ENCODE data around the gene SETBP1.

SETBP1 gene

GRCh38 chr18:44841752-44842587, 161.3 kb downstream of the SETBP1 start:
- Histone ChIP-seq H3K9me3 (ENCODE audit: control insufficient read depth, insufficient read depth, low read length) (peaks cover 8% of the 10 kb centered on the region; the same call in 1 of the 2 replicates), H3K4me1 (ENCODE audit: control insufficient read depth, low read length) (peaks cover 42% of the 10 kb centered on the region), H3K4me2 (ENCODE audit: low read length) (no peak overlapping the region), H3K27ac (ENCODE audit: low read depth, low read length) (no peak overlapping the region), H3F3A (ENCODE audit: control insufficient read depth, insufficient read depth) (no peaks in the 10 kb centered on the region), H4K20me1 (ENCODE audit: control insufficient read depth, insufficient read depth, low read depth, low read length) (no peaks in the 10 kb centered on the region), H3K9me2 (replicated peaks; ENCODE audit: control insufficient read depth, low read length) (no peaks in the 10 kb centered on the region), H3K36me3 (ENCODE audit: control insufficient read depth, low read length) (peaks cover 3% of the 10 kb centered on the region), H3K4me3 (ENCODE audit: low read length) (no peak overlapping the region), H3K27me3 (ENCODE audit: control insufficient read depth, low read length) (no peaks in the 10 kb centered on the region), H3K79me2 (ENCODE audit: control insufficient read depth, low read length) (peaks cover 9% of the 10 kb centered on the region; the same call in 1 of the 2 replicates)
- no peak for TF ChIP-seq EZH2phosphoT487 (IDR thresholded peaks at IDR 0.05; ENCODE audit: borderline replicate concordance, low read length)
- no peak for TF ChIP-seq CTCF (IDR thresholded peaks at IDR 0.05; ENCODE audit: low read depth, low read length, poor library complexity, severe bottlenecking)

- Histone ChIP-seq H3K9me2 (replicated peaks; ENCODE audit: control insufficient read depth, low read length) (no peaks in the 10 kb centered on the region), H4K20me1 (ENCODE audit: control insufficient read depth, insufficient read depth, low read depth, low read length) (no peaks in the 10 kb centered on the region), H3K27ac (ENCODE audit: low read depth, low read length) (no peak overlapping the region), H3K4me2 (ENCODE audit: low read length) (no peak overlapping the region), H3K79me2 (ENCODE audit: control insufficient read depth, low read length) (peaks cover 9% of the 10 kb centered on the region; the same call in 1 of the 2 replicates), H3K36me3 (ENCODE audit: control insufficient read depth, low read length) (peaks cover 3% of the 10 kb centered on the region), H3F3A (ENCODE audit: control insufficient read depth, insufficient read depth) (no peaks in the 10 kb centered on the region), H3K9me3 (ENCODE audit: control insufficient read depth, insufficient read depth, low read length) (peaks cover 8% of the 10 kb centered on the region; the same call in 1 of the 2 replicates), H3K4me3 (ENCODE audit: low read length) (no peak overlapping the region), H3K4me1 (ENCODE audit: control insufficient read depth, low read length) (peaks cover 36% of the 10 kb centered on the region), H3K27me3 (ENCODE audit: control insufficient read depth, low read length) (no peaks in the 10 kb centered on the region)
- TF ChIP-seq EZH2phosphoT487 (IDR thresholded peaks at IDR 0.05; ENCODE audit: borderline replicate concordance, low read length) = no peak
- TF ChIP-seq CTCF (IDR thresholded peaks at IDR 0.05; ENCODE audit: low read depth, low read length, poor library complexity, severe bottlenecking) = no peak
These were observed 162.1 kb downstream of the SETBP1 start for GRCh38 chr18:44842588-44843412.

- Histone ChIP-seq H3K4me3 (ENCODE audit: low read length) (no peak overlapping the region), H3K36me3 (ENCODE audit: control insufficient read depth, low read length) (peaks cover 6% of the 10 kb centered on the region), H3K79me2 (ENCODE audit: control insufficient read depth, low read length) (peaks cover 7% of the 10 kb centered on the region; the same call in 1 of the 2 replicates), H3K27ac (ENCODE audit: low read depth, low read length) (no peak overlapping the region), H4K20me1 (ENCODE audit: control insufficient read depth, insufficient read depth, low read depth, low read length) (no peaks in the 10 kb centered on the region), H3K27me3 (ENCODE audit: control insufficient read depth, low read length) (no peaks in the 10 kb centered on the region), H3K4me2 (ENCODE audit: low read length) (no peak overlapping the region), H3K9me2 (replicated peaks; ENCODE audit: control insufficient read depth, low read length) (no peaks in the 10 kb centered on the region), H3K4me1 (ENCODE audit: control insufficient read depth, low read length) (peaks cover 32% of the 10 kb centered on the region), H3K9me3 (ENCODE audit: control insufficient read depth, insufficient read depth, low read length) (peaks cover 8% of the 10 kb centered on the region; the same call in 1 of the 2 replicates), H3F3A (ENCODE audit: control insufficient read depth, insufficient read depth) (no peaks in the 10 kb centered on the region)
- TF ChIP-seq EZH2phosphoT487 (IDR thresholded peaks at IDR 0.05; ENCODE audit: borderline replicate concordance, low read length) (no peak), CTCF (IDR thresholded peaks at IDR 0.05; ENCODE audit: low read depth, low read length, poor library complexity, severe bottlenecking) (no peak)
These were observed 163.8 kb downstream of the SETBP1 start for GRCh38 chr18:44844486-44844885.
